VCaP (cell line): ENCODE measurements around the gene TSPAN32.

Source experiments
- H3K27ac ChIP-seq: fragments of 450-650 bp; 2 replicates; pipeline ENCODE4 v1.5.1; 2017
- TF ChIP-seq, protein P1 (sequence below): fragments of 450-650 bp; conservative IDR thresholded peaks from 2 replicates; pipeline ENCODE4 v1.5.1; 2017; ENCODE audit warnings: mild to moderate bottlenecking, moderate library complexity

The TSPAN32 gene

DNA sequence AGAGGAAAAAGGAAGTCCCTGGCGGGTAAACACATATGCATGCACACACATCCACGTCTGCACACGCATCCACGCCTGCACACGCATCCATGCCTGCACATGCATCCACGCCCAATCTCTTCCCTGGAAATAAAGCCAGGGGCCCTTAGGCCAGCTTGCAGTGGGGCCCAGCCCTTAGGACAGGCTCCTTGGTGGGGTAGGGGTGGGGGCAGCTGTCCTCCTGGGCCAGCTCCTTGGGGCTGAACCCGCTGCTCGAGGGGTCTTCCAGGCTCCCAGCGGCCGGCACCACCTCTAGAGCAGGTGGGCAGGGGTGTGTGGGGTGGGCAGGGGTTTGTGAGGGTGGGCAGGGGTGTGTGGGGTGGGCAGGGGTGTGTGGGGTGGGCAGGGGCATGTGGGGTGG, 2.0 kb upstream of the TSPAN32 start:
- H3K27ac ChIP-seq, result no peak overlapping the region
- TF ChIP-seq, protein P1, sequence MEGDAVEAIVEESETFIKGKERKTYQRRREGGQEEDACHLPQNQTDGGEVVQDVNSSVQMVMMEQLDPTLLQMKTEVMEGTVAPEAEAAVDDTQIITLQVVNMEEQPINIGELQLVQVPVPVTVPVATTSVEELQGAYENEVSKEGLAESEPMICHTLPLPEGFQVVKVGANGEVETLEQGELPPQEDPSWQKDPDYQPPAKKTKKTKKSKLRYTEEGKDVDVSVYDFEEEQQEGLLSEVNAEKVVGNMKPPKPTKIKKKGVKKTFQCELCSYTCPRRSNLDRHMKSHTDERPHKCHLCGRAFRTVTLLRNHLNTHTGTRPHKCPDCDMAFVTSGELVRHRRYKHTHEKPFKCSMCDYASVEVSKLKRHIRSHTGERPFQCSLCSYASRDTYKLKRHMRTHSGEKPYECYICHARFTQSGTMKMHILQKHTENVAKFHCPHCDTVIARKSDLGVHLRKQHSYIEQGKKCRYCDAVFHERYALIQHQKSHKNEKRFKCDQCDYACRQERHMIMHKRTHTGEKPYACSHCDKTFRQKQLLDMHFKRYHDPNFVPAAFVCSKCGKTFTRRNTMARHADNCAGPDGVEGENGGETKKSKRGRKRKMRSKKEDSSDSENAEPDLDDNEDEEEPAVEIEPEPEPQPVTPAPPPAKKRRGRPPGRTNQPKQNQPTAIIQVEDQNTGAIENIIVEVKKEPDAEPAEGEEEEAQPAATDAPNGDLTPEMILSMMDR, result no peak

DNA sequence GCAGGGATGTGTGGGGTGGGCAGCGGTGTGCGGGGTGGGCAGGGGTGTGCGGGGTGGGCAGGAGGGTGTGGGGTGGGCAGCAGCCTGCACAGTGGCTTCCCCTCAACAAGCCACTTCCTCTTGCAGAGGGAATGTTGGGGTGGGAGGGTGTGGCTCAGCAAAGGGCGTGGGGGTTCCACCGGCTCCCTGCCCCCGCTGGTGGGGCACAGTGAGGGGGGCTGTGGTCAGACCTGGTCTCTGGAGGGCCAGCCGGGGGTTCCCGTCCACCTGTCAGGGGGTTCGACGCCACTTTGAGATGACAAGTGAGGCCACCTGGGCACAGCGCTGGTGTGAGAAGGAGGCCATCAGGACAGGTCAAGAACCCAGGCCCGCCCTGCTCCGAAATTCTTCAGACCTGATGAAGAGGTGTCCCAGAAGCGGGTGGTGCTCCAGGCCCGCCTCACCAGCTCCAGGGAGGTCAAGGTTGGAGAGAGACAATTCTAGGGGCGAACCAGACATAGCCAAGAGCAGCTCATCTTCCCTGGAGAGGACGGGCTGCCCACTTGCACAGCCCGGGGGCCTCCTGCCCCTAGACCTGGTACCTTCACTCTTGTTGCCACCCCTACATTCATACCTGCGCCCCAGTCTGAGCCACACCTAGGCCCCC, 1.4 kb upstream of the TSPAN32 start:
- TF ChIP-seq, protein P1, result no peak
- H3K27ac ChIP-seq, result no peak overlapping the region

DNA sequence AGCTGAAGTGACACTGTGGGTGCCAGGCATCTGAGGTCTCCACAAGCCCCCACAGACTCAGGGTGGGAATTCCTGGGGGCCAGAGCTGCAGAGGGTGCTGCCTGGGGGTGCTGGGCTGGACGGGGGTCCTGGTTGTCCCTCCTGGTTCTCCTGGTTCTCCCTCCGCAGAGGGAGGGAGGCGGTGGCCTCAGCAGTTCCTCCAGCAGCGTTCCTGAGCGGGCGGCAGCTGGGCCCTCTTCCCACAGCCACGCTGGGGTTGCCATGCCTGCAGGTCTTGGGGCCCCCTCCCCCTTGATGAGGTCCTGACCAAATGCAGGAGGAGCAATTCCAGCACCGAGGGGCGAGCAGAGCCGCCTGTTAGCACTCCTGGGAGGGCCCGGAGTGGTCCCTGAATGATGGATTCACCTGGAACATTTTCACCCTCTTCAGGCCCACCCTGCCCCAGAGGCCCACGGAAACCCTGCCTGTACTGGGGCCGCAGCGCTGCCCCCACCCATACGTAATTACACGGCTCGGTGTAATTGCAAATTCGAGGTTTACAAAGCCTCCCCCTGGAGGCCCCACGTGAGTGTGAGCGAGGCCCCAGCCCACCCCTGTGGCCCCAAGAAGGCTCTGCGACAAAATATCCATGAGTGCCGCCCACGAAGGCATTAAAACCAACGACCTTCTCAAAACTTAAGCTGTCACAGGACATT, 730 bp upstream of the TSPAN32 start:
- H3K27ac ChIP-seq, result no peak overlapping the region

DNA sequence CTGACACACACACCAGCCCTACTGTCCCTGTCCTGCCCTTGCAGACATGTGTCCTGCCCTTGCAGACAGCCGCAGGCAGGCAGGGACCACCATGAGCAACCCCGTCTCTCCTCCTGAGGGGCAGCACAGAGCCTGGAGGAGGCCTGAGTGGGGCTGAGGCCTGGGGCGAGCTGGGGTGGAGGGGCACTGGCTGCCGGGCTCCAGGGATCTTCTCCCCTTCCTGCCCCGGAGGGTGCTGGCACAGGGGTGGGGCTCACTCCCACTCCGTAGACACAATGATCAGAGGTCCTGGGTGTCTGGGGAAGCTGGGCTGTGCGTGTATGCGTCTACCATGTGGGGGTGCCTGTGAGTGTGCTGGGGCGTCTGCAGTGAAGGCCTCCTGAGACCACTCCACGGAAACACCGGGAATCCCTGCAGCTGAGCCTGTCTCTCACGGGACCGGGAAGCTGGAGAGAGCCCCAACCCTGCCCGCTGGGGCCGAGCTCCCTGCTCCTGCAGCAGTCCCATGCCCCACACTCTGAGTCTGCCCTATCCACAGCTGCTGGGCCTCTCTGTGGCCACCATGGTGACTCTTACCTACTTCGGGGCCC, 588 bp downstream of the TSPAN32 start:
- TF ChIP-seq, protein P1, result no peak
- H3K27ac ChIP-seq, result no peak overlapping the region

More for the DNA sequence above, 730 bp upstream of the TSPAN32 start:
- TF ChIP-seq, protein P1, result no peak

DNA sequence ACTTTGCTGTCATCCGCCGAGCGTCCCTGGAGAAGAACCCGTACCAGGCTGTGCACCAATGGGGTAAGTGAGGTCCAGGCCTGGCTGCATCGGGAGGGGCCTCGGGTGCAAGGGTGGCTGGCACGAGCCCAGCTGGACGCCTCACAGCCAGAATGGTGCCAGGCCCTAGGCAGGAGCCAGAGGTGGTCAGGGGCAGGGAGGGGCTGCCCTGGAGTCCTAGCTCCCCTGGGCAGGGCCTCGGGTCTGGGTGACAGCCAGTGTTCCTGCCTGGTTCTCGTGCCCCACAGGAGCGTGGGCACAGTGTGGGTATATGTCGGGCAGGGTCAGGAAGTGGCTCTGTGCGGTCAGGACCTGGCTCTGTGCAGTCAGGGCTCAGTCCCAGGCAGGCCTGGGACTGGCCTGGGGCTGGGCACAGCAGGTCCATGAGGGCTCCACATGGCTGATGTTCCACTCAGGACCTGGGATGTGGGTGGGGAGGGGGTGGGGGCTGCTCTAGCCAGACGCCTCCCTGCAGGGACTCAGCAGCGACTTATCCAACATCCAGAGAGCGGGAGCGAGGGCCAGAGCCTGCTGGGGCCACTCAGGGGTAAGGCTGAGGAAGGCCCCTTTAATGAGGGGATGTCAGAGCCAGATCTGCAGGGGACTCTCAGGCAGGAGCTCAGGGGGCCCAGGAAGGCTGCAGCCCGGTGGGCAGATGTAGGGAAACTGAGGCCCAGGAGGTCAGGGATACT, 1.2 kb downstream of the TSPAN32 start:
- no peak overlapping the region for H3K27ac ChIP-seq
- TF ChIP-seq, protein P1, result no peak

DNA sequence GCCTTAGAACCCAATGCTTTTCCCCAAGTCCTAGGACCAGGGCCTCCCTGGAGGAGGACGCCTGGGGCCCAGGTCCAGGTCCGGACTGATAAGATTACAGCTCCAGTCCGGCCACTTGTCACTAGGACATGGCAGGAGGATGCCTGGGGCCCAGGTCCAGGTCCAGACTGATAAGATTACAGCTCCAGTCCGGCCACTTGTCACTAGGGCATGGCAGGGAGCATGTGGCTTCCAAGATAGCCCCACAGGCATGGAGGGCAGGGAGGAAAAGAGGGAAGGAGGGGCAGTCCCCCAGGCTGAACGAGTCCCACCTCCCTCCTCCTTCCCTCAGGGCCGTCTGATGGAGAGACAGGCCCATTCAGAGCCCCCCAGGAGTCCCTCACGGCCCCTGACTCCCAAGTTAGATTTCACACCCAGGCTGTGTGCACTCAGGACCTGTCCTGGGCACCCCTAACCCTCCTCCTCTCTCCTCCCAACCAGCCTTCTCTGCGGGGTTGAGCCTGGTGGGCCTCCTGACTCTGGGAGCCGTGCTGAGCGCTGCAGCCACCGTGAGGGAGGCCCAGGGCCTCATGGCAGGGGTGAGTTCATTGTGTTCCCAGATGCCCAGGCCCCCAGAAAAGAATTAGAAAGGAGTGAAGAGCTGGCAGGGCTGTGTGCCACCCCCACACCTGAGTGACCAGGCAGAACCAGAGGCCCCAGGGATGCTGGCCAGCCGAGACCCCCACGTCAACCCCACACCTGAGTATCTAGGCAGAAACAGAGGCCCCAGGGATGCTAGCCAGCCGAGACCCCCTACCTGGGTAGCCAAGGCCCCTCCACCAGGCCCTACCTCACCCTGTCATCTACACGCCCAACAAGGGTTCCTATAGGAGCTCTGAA, 2.1 kb downstream of the TSPAN32 start:
- TF ChIP-seq, protein P1, result no peak
- H3K27ac ChIP-seq, result no peak overlapping the region
